ENCODE data around the gene TCHP. TPM values are rescaled to one million over a fixed set of nuclear protein-coding genes. Genes with fewer than 3 reads are reported as not detected.

The TCHP gene
- total RNA-seq, 1 donor from 2014 or later: 16.8 TPM

GRCh38 chr12:109880938-109881337 is 19.1 kb upstream of the TCHP start:
- no peaks in the 10 kb centered on the region for H3K27me3 ChIP-seq (ENCODE audit: low read depth)
- no peaks in the 10 kb centered on the region for H3K36me3 ChIP-seq
- peaks cover 39% of the 10 kb centered on the region for H3K4me1 ChIP-seq
- TF ChIP-seq CTCF (IDR thresholded peaks at IDR 0.05): no peak
- ATAC-seq (peak; percentile 1 to 3), DNase-seq (no peak)
- intact Hi-C loops (cut with DNase I): no loop called here
- H3K4me3 ChIP-seq: peak overlapping the region; percentile 78
- H3K27ac ChIP-seq: peak overlapping the region; percentile 89
- no peaks in the 10 kb centered on the region for H3K9me3 ChIP-seq

DNA sequence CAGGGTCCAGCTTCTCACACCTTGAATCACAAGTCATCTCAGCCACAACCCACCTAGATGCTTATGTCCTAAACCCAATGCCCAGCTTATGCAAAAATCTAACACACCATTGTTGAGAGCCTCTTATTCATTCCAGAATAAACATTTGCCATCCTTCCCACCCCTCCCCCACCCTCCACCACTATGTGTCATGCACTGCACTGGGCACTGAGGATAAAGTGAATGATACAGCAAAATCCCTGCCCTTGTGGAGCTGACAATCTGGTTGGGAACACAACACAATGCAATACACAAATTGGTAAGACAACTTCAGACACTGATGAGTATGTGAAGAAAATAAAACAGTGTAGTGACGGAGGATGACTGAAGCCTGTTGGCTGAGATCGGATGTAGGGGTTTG is 18.3 kb upstream of the TCHP start:
- Histone ChIP-seq H3K9me3 (no peaks in the 10 kb centered on the region), H3K4me3 (no peak overlapping the region), H3K4me1 (peaks cover 32% of the 10 kb centered on the region), H3K27me3 (ENCODE audit: low read depth) (no peaks in the 10 kb centered on the region), H3K36me3 (no peaks in the 10 kb centered on the region), H3K27ac (no peak overlapping the region)
- ATAC-seq (no peak), DNase-seq (no peak)
- intact Hi-C loops (cut with DNase I): no loop called here
- no peak for TF ChIP-seq CTCF (IDR thresholded peaks at IDR 0.05)

GRCh38 chr12:109883461-109883860 is 16.6 kb upstream of the TCHP start:
- no peak for ATAC-seq
- intact Hi-C loops (cut with DNase I): no loop called here
- no peak for TF ChIP-seq CTCF (IDR thresholded peaks at IDR 0.05)

DNA sequence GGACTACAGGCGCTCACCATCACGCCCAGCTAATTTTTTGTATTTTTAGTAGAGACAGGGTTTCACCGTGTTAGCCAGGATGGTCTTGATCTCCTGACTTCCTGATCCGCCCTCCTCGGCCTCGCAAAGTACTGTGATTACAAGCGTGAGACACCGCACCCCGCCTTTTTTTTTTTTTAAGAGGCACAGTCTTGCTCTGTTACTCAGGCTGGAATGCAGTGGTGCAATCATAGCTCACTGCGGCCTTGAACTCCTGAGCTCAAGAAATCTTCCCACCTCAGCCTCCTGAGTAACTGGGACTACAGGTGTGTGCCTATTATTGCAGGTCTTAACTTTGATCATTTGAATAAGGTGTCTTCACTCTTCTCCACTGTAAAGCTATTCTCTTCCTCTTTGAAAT is 14.5 kb upstream of the TCHP start:
- no peak overlapping the region for H3K27ac ChIP-seq
- H3K27me3 ChIP-seq (ENCODE audit: low read depth): no peaks in the 10 kb centered on the region
- intact Hi-C loops (cut with DNase I): no loop called here
- DNase-seq (no peak), ATAC-seq (no peak)
- peaks cover 22% of the 10 kb centered on the region for H3K4me1 ChIP-seq
- no peaks in the 10 kb centered on the region for H3K9me3 ChIP-seq
- no peak for TF ChIP-seq CTCF (IDR thresholded peaks at IDR 0.05)
- H3K36me3 ChIP-seq: no peaks in the 10 kb centered on the region
- H3K4me3 ChIP-seq: no peak overlapping the region

More at GRCh38 chr12:109883461-109883860, 16.6 kb upstream of the TCHP start:
- Histone ChIP-seq H3K27ac (no peak overlapping the region), H3K4me3 (no peak overlapping the region), H3K9me3 (no peaks in the 10 kb centered on the region), H3K36me3 (no peaks in the 10 kb centered on the region), H3K27me3 (ENCODE audit: low read depth) (no peaks in the 10 kb centered on the region), H3K4me1 (peaks cover 26% of the 10 kb centered on the region)
- no peak for DNase-seq

DNA sequence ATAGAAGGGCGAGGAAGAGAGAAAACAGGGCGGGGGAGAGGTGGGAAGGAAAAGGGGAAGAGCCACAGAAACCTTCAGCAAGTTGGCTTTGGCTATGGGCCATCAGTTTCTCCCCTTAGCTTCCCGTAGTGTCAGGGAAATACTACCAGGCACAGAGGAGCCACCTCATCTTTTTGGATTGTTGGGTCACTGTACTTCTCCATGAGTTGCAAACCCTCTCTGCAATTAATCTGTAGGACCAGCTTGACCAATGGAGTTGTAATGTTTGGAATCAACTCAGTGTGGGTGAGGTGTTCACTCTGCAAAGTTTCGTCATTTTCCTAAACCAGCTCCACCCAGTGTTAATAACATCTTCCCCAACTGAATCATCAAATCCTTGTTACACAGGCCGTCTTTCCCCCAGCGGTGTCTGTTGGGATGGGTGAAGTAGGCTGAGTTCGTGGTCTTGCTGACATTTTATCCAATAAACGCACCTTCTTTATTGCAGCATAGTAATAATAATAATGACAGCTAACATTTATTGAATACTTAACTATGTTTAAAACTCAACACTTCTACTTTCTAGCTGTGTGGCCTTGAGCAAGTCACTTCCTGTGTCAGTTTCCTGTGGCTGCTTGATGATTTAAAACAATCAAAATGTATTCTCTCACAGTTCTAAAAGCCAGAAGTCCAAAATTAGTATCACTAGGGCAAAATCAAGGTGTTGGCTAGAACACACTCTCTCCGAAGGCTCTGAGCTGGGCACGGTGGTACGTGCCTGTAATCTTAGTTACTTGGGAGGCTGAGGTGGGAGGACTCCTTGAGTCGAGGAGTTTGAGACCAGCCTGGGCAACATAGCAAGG is 11.7 kb upstream of the TCHP start:
- H3K9me3 ChIP-seq: no peaks in the 10 kb centered on the region
- no peak for DNase-seq
- ATAC-seq: peak; percentile 64 to 73
- H3K36me3 ChIP-seq: no peaks in the 10 kb centered on the region
- no peak for TF ChIP-seq CTCF (IDR thresholded peaks at IDR 0.05)
- intact Hi-C loops (cut with DNase I): no loop called here
- peak overlapping the region; percentile 76 for H3K27ac ChIP-seq
- H3K4me3 ChIP-seq: no peak overlapping the region
- no peaks in the 10 kb centered on the region for H3K27me3 ChIP-seq (ENCODE audit: low read depth)
- peaks cover 17% of the 10 kb centered on the region for H3K4me1 ChIP-seq

All from lower lobe of right lung (tissue), 2 donors.